ENCODE results near the gene CD99.

CD99 gene, protein sequence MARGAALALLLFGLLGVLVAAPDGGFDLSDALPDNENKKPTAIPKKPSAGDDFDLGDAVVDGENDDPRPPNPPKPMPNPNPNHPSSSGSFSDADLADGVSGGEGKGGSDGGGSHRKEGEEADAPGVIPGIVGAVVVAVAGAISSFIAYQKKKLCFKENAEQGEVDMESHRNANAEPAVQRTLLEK

DNA sequence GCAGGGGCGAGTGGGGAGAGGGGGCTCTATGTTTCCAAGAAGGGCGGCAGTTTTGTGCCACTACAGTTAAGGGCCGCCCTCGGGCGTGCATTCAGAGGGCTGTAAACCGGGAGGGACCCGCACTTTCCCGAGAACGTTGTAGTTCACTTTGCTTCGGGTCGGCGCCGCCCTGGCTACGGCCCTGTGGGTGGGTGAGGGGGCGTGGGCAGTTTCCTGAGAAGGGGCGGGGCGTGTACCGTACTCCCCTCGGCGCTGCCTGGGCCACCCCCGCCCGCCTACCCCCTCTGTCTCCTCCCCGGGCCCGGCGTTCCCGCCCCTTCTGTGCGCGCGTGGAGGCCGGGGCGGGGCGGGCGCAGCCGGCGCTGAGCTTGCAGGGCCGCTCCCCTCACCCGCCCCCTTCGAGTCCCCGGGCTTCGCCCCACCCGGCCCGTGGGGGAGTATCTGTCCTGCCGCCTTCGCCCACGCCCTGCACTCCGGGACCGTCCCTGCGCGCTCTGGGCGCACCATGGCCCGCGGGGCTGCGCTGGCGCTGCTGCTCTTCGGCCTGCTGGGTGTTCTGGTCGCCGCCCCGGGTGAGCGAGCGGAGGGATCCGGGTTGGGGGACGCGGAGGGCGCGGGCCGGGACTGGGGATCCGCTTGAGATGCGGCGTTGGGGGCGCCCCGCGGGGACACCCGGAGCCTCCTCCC lies at the start of gene CD99:
Gene CD99, plus strand, starts transcription at position 440 of the 687 bp plus-strand sequence. Its CDS starts 66 bp downstream, at position 506.
- DNase-seq (ENCODE audit: low read depth): peak; percentile 93

DNA sequence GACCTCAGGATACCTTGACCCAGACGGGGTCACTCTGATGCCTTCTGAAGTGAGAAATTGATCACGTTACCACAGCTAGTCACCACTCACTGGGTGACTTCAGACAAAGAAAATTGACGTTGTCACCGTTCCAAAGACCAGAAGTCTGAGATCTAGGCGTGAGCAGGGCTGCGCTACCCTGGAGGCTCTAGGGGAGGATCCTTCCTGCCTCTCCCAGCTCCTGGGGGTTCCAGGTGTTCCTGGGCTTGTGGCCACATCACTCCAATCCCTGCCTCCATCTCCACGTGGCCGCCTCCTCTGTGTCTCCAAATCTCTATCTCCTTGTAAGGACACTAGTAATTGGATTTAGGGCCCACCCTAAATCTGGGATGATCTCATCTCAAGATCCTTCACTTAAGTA lies 48.9 kb upstream of the CD99 start:
- no peak for DNase-seq (ENCODE audit: low read depth)

DNA sequence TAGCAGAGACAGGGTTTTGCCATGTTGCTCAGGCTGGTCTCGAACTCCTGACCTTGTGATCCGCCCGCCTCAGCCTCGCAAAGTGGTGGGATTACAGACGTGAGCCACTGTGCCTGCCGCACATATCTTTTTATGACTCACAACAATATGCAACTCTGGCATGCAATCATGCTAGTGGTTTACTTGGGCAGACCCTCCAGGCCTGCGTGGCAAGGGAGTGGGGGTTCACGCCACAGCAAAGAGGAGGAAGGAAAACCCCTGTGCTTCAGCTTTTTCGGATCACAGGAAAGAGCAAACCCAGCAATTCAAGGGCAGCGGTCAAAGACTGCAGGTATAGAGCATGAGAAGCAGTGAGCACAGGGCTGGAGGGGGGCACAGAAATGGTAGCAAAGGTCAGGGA lies 48.3 kb upstream of the CD99 start:
- DNase-seq (ENCODE audit: low read depth): no peak

DNA sequence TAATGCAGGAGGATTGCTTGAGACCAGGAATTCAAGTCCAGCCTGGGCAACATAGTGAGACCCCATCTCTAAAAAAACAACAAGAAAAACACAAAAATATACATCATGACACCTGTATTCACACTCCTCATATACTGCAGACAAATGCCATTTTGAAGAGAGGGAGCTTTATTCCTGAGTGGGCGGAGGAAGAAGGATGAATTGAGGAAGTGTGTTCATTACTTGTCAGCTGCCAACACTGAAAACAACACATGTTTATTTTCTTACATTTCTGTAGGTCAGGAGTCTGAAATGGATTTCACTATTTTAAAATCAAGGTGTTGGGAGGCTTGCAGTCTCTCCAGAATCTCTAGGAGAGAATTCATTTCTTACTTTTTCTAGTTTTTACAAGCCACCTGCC lies 47.2 kb upstream of the CD99 start:
- DNase-seq (ENCODE audit: low read depth): no peak

DNA sequence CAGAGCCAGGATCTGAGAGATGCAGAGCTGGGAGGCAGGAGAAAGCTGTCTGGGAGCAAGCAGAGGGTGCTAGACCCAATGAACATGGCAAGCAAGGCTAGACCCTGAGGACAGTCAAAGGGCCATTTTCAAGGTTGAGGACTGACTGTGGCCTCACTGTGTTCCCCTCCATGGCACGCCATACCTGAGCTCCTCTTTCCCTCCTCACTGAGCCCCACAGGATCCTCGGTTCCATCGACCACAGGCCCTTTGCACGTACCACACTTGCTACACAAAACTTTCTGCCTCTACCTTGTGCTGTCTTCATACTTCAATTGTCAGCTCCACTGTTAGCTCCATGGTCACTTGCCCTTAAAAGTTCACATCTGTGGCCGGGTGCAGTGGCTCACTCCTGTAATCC lies 45.5 kb upstream of the CD99 start:
- DNase-seq (ENCODE audit: low read depth): no peak

DNA sequence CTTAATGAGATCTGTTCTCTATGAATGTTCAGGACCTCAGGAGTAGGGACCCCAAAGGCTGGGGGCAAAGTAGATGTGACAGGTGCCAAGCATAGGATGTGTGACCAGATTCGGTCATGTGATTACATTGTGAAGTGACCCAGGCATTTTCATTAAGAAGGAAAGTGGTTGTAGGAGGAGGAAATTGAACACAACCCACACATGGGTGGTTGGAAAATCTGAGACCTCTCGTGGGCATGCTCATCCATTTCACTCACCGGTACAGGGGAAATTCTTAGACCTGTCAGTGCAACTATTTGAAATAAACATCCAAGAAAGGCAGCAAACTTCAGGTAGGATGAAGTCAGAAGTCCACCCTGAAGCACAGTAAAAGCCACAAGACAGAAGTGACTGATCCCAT lies 43.5 kb upstream of the CD99 start:
- no peak for DNase-seq (ENCODE audit: low read depth)

DNA sequence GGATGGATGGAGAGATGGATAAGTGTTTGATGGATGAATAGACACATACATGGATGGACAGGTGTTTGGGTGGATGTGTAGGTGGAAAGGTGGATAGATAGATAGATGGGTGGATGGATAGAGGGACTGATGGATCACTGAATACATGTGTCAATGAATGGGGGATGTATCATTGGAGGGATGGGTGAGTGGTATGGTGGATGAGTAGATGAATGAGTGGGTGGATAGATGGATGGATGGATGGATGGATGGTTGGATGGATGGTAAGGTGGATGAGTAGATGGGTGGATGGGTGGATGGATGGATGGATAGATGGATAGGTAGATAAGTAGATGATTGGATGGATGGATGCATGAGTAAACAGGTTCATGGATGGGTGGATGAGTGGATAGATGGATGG lies 41.1 kb upstream of the CD99 start:
- DNase-seq (ENCODE audit: low read depth): no peak

DNA sequence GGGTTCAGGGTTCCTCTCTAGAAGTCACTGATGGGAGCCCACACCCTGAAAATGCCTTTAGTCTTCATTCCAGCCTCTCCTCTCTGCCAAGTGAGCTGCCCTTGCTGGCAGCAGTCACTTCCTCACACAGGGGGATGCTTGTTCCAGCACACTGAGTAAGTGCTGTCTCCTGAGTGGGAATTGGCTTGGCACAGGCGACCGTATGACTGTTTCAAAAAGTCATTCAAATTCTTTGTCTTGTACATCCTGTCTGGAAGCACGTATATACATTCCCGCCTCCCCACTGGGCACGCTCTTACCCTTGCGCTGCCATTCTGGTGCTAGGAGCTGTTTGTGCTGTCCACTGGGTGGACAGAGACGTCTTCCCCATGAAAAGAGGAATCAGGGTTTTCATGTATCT lies 40.2 kb upstream of the CD99 start:
- no peak for DNase-seq (ENCODE audit: low read depth)

DNA sequence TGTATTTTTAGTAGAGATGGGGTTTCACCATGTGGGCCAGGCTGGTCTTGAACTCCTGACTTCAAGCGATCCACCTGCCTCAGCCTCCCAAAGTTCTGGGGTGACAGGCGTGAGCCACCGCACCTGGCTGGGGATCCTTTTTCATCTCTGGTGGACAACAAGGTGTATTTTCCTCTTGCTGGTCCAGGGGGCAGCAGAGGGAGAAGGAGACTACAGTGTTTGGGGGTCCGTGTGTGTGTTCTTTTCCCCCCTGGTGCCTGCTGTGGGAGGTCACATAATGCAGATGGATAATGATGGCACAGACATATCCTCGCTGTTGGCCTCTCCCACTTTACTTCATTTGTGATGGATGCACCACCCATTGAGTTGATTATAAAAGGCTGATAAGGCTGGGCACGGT lies 39.0 kb upstream of the CD99 start:
- DNase-seq (ENCODE audit: low read depth): no peak

DNA sequence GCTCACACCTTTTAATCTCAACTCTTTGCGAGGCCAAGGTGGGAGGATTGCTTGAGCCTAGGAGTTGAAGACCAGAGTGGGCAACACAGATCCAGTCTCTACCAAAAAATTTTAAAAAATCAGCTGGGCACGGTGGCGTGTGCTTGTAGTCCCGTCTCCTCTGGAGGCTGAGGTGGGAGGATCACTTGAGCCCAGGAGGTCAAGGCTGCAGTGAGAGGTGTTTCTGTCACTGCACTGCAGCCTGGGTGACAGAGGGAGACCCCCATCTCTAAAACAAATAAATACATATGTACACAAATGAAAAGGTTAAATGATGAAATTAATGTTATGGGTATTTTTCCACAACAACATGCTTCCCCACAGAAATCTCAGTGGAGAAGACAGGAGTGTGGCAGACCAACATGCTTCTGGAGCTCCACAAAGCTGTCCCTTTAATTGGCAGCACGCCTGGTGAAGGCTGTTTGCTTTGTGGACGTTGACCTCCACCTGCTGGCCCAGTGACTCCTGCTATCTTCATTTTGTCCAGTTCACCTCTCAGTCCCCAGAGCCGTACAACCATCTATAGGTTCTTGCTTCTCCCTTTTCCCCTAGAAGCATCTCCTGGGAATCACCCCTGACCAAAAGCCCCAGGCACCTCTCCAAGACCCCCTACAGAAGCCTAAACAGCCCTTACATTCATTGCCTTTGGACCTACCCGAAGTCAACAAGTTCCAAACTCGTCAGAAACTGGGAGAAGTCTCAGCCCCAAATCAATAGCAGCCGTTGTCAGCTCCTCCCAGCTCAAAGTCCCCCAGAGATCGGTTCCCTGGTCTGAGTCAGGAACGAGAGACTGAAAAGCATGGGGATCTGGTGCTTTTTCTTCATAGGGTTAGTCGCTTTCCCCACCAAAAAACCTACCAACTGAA lies 36.4 kb upstream of the CD99 start:
- DNase-seq (ENCODE audit: low read depth): no peak

DNA sequence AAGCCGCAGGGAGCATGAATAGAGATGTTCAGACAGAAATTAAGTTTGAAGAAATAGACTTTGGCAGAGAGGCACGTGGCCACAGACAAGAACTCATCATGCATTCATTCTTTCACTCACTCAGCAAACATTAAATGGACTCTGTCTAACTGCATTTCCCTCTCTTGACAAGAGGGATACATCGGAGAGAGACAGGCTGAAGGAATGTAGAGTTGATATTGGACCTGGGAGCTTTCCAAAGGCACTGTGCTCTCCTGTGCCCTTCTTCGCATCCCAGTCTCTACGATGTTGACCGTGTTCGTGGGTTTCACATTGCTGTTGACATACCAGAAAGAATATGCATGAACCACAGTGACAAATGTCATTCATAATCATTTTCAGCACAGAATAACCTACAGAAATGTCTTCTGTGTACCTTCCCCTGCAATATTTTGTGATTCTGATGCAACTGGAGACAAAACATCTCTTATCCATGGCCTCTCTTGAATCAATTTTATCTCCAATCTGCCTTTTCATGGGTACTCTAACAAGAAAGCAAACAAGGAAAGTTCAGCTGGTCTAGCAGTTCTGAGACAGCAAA lies 34.7 kb upstream of the CD99 start:
- DNase-seq (ENCODE audit: low read depth): no peak

DNA sequence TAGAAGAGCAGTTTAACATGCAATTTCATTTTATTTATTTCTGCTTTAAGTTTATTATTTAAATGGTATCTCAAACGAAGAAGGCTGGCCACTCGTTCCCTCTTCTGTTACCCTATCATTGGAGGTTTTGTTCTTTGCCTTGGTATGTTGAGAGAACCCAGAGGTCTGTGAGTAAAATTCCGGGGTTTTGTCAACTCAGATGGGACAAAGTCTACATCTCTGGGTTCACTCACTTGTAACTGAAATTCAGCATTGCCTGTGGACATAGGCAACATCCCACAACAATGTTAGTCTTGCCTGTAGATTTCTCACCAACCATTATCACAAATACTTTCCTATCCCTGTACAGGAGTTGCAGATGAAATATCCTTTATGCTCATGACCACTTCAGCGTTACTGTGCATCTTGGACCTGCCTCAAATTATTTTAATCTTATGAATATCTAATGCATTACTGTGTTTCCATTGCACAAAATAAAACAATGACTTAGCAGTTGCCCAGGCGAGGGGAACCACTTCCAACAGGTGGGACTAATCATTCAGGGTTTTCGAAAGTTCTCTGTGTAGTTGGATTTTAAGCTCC lies 33.5 kb upstream of the CD99 start:
- no peak for DNase-seq (ENCODE audit: low read depth)

DNA sequence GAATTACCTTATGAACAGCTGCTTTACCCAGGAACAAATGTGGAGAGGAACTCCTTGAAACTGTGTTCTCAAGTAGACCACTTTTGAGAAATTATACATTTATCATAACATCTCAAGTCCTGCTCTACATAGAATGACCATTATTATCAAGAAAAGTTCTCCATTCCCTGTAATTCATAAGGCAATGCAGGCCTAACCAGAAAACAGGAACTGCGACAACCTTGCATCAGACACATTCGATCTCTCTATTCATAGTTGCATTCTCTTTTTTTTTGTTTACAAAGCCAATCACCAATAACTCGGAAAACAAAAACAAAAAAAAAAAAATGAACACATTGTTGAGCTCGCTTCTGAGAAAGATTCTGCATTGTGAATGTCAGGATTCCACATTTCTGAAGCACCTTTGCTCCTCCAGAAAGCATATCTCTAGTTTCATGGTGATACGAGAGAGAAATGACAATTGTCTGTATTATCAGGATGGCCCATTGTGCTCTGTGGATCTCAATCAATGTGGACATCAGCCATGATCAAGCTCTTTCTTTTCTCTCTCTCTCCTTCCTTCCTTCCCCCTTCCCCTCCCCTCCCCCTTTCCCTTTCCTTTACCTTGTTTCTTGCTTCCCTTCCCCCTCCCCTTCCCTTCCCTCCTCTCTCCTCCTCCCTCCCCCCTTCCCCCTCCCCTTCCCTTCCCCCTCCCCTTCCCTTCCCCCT lies 32.4 kb upstream of the CD99 start:
- no peak for DNase-seq (ENCODE audit: low read depth)

DNA sequence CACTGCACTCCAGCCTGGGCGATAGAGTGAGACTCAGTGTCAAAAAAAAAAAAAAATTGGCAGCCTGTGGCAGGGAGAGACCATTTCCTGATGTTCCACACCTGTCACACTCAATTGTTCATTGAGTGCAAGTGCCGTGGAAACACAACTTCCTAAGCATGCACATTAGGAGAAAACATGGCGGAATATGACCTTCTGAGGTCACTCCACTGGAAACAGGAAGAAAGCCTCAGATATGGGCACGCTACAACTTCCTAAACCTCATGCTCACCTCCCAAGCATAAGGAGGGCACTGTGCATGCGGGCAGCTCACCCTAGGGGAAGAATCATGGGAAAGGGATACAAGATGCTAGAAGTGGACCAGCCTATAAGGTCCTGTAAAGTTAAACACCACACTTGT lies 28.5 kb upstream of the CD99 start:
- no peak for DNase-seq (ENCODE audit: low read depth)

DNA sequence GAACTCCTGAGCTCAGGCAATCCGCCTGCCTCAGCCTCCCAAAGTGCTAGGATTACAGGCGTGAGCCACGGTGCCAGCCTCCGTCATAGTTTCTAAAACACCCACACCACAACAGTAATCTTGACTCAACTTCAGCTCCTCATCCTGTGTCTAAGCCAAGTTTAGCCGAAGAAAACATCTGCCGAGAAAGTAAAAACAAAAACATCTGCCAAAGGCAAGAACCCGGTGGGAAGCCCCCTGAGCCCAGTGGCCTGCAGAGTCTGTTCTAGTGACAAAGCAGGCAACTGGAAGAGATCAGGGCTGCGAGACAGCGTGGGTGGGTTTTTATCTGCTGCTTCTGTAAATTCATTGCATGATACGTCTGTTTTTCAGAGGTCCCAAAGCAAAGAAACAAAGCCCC lies 26.6 kb upstream of the CD99 start:
- DNase-seq (ENCODE audit: low read depth): peak; percentile 79

DNA sequence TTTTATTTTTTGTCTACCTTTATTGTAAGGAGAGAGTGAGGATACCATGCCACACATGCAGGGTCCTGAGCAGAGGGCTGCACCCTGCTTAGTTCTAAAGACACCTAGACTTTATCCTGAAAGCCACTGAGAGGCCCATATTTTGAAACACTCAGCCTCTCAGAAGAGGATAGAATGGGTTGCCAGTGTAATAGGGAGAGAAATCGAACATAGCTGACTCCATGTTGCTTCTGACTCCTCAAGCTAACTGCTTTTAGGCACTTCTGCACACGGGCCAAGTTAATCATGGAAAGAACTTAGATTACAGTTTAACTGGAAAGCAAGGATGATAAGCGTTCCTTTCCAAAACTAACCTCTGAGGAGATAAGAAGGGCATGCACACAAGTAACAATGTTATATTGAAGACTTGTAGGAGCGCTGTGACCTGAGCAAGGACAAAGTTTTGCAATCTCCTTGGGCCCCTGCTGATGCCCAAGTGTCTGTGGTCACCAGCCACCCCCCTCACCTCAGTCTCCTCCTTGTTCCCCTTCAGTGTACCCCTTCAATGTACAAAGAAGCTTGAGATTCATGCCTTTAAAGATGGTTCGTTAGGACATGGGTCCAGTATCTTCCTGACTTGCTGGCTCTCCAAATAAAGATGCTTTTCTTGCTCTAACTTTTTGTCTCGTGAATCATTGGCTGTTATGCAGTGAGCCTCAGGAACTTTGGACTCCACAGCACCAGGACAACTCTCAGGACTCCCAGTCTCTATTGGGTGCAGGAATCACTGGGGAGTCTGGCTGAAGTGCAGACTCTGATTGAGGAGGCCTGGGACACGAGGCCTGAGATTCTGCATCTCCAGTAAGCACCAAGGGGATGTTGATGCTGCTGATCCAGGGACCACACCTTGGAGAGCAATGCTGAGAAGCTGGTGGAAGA lies 25.4 kb upstream of the CD99 start:
- no peak for DNase-seq (ENCODE audit: low read depth)

DNA sequence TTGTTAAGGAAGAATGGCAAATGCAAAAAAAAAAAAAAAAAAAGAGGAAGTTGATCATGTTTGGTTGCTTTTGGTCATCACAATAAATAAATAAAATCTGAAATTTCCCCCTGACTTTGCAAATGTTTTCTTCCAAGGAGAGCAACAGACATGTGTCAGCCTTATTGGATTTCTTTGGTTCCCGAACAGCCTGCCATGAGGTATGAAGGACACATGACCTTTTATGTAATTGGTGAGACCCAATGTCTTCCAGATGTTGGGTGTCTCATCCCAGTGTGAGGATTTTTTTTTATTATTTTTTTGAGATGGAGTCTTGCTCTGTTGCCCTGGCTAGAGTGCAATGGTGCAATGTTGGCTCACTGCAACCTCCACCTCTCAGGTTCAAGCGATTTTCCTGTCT lies 24.6 kb upstream of the CD99 start:
- no peak for DNase-seq (ENCODE audit: low read depth)

DNA sequence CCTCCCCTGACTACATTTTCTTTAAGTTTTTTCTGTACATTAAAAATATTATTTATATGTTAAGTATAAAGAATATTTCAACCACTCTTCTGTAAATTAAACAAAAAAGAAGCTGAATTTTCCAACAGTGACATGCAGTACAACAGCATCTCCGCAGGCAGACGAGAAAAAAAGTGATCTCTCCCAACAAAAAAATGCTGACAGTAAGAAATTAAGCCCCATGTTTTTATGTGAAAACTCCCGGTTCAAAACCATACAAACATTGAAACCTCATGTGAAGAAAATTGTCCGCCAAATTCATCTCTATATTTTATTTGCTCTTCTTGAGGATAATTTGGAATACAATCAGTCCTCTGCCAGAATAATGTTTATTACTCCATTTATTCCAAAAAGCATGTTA lies 20.1 kb upstream of the CD99 start:
- DNase-seq (ENCODE audit: low read depth): no peak

DNA sequence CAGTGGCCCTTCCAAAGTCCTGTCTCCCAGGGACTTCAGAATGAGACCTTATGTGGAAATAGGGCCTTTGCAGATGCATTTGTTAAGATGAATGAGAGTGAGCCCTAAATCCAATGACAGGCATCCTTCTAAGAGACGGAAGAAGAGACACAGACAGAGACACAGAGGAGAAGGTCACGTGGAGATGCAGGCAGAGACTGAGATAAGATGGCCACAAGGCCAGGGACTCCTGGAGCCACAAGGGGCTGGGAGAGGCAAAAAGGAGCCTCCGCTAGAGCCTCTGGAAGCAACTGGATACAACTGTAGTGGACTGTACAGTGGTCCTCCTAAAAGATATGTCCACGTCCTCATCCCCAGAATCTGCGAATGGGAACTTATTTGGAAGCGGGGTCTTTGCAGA lies 19.0 kb upstream of the CD99 start:
- no peak for DNase-seq (ENCODE audit: low read depth)

DNA sequence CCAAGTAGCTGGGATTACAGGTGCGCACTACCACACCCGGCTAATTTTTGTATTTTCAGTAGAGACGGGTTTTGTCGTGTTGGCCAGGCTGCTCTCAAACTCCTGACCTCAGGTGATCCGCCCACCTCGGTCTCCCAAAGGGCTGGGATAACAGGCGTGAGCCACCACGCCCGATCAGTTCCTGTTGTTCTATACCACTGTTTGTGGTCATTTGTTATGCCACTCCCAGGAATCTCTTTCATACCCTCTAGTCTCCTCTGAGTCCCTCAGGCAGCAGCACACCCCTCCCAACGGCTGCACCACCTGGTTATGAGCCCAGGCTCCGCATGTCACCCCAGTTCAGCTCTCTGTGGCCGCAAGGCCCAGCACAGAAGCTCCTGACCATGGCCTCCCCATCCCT lies 17.5 kb upstream of the CD99 start:
- DNase-seq (ENCODE audit: low read depth): no peak

Measured in fibroblast of gingiva (primary cell).